Cerebellar nuclear complex (tissue), 1 donor: ENCODE data around the gene DRICH1.
"Not testable (repeated sequence)": the region's sequence is repeated elsewhere in the genome, so short reads cannot be mapped to it uniquely, and the experiment has no call there.

Experiments
- DNase-seq, 2 experiments: peaks; one replicate each; lab custom pipeline; 2025; lab: John Stamatoyannopoulos, UW

The DRICH1 gene

DNA sequence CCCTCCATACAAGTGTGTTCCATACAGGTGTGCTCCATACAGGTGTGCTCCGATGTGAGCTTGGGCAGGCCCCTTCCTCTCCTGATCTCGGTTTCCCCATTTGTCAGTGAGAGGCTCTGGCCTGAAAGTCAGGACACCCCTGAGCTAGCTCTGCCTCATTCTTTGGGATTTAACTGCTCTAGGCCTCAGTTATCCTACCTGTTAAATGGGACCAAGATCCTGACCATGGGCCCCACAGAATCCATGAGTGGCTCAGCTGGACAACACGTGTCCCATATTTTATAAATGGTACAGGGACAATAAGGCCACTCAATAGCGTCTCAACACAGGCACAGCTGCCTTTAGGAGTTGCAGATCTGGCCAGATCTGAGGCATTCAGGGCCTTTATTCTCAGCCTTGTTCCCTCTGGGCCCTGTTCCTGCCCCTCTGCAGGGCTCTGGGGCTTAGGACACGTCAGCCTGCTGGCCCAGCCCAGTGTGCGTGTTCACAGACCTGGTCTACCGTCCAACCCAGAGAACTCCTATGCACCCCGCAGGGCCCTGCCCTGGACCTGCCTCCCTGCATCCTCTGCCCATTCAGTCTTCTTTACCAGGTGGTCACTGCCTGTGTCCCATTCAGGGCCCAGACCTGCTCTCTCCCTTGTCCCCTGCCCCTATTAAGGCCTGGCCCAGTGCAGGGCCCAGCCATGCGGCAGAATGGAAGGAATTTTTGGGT, 33.2 kb downstream of the DRICH1 start:
- DNase-seq = no peak

DNA sequence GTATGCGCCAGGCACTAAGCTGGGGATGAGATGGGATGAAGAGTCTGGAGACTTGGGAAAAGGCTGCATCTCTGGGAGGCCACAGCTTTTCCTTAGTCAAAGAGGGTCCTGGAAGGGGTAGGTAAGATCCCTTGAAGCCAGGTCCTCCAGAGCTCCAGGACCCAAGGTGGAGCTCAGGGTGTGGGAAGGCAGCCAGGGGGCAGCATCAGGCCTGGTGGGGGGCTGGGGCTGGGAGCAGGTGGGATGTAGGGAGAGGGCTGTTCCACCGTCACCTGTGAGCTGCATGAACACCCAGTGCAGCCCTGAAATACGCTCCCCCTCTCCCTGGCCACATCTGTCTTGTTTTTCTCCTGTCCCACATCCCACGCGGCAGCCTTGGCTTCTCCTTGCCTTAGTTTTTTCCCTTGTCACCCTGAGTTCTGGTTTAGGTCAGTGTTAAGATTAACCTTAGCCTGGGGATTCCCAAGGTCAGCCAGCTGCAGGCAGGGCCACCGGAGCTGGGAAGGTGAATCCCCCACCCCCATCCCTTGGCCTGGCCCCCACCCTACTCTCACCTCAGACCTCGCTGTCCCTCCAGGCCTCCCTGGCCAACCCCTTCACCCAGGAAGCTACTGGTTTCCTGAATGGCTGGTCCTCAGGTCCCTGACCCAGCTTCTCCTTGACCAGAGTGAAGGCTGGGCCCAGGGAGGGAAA, 34.4 kb downstream of the DRICH1 start:
- not testable (repeated sequence) for DNase-seq

DNA sequence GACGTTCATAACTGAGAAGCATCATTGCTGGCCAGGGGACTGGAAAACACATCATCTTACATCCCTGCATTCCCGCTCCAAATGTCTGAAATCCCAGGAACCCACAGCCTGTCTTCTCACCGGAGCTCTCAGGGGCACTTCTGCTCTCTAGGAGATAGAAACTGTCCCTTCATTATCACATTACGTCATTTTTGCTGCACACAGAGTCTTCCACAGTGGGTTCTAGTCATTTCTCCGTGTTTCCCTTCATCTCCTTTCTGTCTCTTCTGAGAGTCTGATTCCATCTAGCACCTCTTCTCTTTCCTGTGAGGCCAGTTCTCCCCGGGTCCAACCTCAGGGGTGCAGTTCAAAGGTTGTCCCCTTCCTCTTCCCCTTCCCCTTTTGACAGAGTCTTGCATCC, 36.2 kb downstream of the DRICH1 start:
- DNase-seq = not testable (repeated sequence)

DNA sequence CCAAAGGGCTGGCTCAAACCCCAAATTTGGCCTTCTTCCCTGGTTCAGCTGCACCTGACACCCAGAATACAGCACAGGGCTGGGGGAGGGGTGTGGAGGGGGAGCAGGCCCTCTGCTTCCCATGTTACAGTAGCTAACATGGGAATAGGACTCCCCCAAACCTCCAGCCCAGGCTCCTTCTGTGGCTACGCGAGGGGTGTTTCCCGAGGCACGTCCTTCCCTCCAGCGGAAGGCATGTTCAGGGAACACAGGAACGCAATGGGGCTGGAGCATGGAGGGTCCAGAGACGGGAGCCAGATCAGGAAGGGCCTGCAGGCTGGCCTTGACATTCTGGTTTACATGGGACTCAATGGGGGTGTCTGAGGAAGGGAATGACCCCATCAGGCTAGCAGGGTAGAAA, 40.3 kb downstream of the DRICH1 start:
- DNase-seq = no peak

DNA sequence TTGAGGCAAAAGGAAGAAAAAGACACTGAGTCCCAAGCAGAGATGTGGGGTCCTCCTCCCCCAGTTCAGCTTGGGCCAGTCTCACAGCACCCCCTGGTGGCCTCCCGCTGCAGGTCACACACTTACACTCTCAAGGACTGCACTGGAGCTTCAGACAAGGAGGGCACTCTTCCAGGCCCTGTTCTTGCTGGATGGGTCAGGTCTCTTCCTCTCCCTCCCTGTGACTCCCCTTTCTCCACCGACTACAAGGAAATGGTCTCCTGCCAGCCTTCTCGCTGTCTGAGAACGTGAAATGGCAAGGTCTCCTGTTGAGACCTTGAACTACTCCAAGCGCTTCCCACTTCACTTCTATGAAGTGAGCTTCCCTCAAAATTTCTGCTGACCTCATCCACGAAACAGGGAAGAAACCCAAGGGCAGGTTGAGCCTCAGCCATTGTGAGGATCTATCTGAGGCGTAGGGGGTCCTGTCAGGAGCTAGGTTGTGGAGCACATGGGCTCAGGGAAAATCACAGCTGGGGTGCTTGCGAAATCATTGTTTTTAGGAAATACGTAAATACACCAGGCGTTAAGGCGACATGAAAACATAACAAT, 40.8 kb downstream of the DRICH1 start:
- DNase-seq = no peak

DNA sequence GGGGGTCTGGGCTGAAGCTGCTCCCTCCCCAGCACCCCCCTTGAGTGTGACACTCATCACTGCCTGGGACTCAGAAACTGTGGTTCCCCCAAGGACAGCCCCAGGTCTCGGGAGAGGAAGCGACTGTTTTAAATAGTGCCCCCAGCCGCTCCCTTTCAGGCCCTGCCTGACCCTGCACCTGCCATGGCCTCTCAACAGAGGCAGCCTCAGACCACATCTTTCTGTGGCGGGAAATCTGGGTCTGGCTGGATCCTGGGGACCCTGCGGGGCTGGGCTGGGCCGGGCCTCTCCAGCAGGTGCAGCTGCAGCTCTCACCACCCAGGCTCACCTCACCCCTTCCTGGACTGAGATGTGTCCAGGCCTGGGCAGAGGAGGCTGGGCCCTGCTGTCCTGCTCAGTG, 48.3 kb downstream of the DRICH1 start:
- no peak for DNase-seq

DNA sequence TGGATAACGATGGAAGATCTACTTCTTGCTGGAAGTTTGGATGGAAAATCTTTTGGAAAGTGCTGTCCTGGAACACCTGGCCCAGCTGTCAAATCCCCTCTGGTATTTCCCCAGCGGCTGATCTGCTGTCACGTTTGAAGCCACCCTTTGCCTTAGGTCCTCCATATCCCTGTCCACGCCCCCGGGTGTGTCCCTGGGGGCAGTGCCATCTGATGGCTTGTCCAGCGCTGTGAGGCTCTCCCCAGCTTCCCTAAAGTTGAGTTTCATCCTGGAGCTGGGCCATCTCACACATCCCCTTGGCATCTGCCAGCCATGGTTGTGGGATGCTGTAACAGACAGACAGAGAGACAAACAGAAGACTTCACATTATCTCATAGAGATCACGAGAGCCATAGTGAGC, 49.0 kb downstream of the DRICH1 start:
- DNase-seq = no peak

DNA sequence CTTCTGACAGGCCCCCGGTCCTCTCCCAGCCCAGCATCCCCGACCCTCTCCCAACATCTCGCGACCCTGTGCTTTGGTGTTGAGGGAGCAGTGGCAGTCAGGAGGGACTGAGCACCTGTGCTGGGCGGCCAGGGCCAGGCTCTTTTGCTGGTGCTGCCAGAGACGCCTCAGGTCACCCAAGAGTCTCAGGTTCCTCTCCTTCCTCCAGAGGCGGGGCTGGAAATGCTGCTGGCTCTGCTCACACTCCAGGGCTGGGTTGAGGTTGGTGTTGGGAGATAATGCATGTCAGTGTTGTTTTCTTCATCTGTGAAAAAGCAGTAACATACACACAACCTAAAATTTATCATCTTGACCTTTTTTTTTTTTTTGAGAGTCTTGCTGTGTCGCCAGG, 50.9 kb downstream of the DRICH1 start:
- no peak for DNase-seq

DNA sequence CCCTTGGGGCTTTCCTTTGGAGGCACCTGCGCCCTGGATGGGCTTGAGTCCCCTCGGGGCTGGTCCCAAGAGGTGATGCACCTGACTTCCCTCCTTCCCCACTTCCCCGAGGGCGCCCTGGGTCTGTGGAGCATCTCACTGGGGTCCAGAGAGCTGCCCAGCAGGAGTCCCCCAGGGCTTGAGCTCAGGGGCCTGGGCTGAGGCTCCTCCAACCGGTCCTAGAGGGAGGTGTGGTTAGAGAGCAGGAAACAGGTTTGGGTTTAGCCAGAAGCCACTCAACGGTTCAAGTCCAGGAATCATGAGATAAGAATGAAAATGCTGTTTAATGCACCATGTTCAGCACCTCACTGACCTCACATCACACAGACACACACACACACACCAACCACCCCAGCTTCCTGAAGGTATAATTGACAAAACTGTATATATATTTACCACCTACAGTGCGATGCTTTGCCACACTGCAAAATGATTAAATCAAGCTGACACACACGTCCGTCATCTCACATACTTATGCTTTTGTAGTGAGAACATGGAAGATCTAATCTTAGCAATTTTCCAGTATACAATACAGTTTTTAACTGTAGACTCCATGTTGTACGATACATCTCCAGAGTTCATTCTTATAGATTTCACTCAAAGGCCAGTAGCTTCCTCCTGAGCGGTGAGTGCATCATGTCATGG, 51.4 kb downstream of the DRICH1 start:
- no peak for DNase-seq

DNA sequence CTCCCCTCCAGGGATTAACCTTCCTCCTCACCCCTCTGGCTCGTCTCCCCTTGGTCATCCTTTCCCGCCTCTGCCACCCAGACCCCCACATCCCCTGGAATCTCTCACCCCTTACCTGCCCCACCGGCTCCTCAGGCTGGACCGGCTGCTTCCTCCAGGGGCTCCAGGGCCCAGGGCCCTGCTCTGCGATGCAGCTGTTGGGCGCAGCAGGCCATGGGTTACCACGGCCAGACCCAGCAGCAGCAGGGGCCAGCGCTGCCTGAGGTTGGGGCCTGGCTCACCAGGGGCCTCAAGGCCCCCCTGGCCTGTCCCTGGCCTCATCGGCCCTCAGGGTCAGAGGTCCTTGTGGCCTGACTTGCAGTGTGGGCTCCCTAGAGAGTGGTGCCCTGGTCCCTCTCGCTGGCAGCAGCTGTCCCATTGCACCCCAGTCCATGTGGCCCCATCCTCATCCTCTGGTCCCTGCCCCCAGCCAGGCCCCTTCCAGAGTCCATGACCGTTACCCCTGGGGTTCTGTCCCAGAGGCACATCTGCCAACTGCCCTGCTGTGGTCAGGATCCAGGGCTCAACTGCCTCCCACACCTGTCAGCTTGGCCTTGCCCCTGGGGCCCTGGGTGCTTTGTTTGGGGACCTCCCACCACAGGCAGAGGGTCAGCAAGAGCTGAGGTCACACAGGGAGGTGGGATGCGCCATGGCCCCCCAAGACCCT, 52.1 kb downstream of the DRICH1 start, which contains the start of gene IGLL1:
TSS of gene IGLL1 (minus strand) at position 421 of the 706 bp plus-strand sequence. CDS start at position 321, 100 bp downstream.
- DNase-seq = no peak

DNA sequence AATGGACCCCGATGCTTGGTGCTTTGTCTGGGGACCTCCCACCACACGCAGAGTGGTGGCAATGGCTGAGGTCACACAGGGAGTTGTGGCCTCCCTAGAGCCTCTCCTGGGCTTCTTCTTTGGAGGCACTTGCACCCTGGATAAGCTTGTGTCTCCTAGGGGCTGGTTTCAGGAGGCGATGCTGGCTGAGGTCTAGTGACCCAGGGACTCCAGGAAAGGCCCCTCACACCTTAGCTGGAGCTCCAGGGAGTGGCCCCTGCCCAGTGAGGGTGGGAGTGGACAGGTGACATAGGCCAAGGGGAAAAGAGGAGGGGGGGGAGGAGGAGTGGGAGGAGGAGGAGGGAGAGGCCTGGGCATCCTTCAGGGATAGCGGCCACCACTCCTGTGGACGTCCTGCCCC, 52.8 kb downstream of the DRICH1 start:
- DNase-seq = no peak

DNA sequence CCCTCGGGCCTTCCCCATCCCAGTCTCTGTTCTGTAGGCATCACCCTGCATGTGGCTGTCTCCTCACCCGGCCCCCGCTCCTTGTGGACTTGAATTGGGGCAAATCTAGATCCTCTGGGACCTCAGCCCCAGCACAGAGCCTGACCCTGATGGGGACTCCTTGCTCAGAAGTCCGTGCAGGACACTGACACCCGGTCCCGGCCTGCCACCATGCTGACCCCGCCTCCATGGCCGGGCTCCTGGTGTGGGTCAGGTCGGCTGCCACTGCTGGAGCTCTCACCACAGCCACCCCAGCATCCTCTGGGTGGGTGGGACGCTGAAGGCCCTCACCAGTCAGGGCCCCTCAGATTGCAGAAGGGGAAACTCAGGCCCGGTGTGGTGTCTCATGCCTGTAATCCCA, 53.8 kb downstream of the DRICH1 start:
- no peak for DNase-seq

DNA sequence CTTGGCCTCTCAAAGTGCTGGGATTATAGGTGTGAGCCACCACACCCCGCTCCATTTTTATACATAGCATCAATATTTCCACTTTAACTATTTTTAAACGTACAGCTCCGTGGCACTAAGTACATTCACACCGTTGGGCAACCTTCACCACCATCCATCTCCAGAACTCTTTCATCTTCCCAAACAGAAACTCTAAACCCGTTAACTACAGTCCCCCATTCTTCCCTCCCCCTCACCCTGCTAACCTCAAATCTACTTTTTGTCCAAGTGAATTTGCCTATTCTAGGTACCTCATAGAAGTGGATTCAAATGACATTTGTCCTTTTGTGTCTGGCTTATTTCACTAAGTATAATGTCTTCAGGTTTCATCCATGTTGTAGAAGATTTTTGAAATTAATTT, 55.4 kb downstream of the DRICH1 start:
- DNase-seq = no peak

DNA sequence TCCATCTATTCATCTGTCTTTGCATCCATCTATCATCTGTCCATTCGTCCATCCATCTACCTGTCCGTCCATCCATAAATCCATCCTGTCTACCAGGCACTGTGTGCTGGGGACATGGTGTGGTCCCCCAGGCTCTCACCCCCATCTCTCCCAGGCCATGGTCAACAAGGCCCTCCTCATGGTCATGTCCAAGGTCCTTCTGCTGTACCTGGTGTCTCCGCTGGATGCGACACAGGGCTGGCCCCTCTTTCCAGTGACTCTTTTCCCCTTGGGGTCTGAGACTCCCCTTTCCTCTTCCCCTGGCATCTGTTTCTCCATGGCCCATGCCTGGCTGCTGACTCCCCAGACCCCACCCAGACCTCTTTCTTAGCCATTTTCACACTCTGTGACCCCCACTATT, 56.5 kb downstream of the DRICH1 start:
- DNase-seq = no peak

DNA sequence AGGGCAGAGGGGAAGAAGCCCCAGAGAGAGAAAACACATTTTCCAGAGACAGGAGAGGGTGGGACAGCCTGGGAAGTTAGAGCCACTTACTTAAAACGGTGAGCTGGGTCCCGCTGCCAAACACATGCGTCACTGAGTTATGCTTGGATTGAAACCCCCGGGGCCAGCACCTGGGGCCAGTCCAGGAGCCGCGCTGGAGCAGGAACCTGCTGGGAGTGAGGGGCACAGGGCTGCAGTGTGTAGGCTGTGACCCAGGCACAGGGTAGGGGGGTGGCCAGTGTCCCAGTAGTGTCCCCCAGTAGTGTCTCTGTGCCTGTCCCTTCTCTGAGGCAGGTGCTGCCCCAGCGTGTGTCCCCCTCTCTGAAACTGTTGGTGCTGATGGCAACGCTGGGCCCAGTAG, 57.2 kb downstream of the DRICH1 start:
- DNase-seq = no peak

DNA sequence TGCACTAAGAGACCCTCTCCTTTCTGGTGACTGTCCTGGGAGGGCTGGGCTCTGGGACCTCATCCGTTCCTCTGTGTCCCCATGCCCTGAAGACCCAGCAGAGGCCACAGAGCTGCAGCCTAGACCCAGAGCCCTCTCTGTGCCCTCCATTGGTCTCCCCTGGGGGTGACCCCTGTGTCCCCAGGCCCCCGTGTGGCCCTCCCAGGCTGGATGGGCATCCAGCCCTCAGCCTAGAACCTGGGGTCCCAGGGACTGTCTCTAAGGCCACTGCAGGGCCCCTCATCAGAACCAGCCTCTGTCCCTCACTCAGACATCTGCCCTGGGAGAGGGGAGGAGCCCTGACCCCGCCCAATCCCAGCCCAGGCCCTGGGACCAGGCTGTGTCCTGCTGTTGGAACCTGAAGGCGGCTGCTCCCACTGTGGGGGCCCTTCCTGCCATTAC, 57.7 kb downstream of the DRICH1 start:
- no peak for DNase-seq

DNA sequence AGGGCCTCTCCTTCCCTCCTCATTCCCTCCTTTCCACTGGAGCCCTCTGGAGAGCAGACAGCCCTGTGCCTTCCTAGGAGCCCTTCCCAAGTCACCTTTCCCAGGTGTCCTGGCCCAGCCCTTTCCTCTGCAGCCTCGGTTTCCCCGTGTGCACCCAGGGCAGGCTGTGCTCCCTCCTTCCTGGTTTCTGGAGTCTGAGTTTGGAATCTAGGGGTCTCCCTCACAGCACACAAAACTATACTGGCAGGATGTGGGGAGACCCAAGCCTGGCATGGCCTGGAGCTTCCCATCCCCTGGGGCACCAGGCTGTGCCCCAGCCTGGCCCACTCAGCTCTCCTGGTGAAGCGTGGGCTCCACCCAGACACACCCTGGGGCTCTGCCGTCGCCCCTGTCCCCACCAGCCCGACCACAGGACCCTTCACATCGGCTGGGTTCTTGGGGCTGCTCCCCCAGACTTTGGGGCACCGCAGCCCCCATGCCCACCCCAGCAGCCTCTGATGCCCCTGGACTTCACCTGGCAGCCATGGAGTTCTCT, 58.4 kb downstream of the DRICH1 start:
- not testable (repeated sequence) for DNase-seq

DNA sequence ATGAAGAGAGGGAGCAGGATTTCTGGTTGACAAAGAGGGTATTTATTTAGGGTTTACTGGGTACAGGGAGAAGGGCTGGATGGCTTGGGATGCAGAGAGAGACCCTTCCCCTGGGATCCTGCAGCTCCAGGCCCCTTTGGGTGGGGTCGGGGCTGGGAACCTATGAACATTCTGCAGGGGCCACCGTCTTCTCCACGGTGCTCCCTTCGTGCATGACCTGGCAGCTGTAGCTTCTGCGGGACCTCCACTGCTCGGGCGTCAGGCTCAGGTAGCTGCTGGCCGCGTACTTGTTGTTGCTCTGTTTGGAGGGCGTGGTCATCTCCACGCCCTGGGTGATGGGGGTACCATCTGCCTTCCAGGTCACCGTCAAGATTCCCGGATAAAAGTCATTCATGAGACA, 59.0 kb downstream of the DRICH1 start:
- DNase-seq = not testable (repeated sequence)

DNA sequence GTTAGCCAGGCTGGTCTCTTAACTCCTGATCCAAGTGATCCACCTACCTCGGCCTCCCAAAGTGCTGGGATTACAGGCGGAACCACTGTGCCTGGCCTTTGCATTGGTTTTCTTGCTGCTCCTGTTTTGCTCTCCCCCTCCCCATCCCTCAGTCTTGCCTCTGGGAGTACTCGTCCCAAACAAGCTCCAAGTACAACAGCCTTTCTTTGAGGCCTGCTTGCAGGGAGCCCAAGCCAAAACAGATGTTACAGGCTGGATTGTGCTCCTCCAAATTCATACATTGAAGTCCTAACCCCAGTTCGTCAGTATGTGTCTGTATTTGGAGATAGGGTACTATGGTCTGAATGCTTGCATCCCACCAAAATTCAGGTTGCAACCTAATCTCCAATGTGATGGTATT, 60.6 kb downstream of the DRICH1 start:
- no peak for DNase-seq

DNA sequence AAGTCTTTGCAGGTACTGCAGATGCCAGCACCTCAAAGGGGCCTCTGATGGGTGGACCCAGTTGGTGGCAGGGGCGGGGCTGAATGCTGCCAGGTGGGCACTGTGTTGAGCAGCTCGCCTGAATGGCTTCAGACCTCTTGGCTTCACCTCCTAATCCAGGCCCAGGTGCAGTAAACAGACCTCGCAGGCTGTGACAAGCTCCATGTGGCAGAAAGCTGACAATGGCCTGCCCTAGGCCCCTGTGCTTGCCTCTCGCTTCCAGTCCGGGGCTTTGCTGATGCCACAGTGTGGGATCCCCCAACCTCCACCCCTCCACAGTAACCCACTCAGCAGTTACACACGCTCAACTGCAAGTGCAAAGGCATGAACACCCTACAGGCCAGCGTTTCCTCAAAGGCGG, 61.4 kb downstream of the DRICH1 start:
- DNase-seq = no peak

DNA sequence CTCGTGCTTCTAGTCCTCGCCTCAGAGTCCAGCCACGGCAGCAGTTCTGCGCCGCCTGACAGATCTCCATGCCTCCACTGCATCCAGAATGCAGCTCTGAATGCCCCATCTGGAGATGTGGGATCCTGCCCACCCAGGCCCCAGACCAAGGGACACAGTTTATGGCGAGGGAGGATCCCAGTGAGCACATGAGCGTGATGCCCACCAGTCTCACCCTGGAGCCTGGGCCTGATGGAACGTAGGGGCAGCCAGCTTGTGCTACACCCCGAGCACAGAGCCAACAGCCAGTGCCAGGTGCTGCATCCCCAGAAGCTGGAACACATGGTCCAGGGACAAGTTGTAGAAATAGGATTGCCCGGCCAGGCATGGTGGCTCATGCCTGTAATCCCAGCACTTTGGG, 62.4 kb downstream of the DRICH1 start:
- DNase-seq = no peak

DNA sequence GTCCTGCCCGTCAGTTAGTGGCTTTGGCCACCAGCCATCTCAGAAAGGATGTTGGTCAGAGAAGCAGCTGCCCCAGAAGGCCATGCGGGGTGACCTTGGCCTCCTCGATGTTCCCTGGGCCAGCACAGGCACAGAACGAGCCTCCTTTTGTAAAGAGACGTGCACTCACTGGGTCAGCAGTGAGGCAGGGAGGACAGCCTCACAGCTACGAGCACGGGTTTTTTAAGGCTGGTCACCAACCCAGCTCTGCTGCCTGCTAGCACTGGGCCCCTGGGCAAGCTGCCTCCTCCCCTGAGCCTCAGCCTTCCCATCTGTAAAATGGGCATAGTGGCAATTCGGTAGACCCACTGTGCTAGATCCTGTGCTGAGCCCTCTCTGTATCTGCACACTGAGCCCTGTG, 62.8 kb downstream of the DRICH1 start:
- DNase-seq = no peak
